SK-N-MC (cell line): ENCODE measurements around the gene ZCCHC7.

Experiments
- EZH2 ChIP-seq: fragments of 200-600 bp; sonication (generic); IDR thresholded peaks from one replicate; pipeline ENCODE4 v1.6.1; 2017; ENCODE audit warnings: antibody characterized with exemption
- FOXP2 ChIP-seq: optimal IDR thresholded peaks from 2 replicates; pipeline ENCODE3; 2011; ENCODE audit warnings: mild to moderate bottlenecking, moderate library complexity; ENCODE audit not compliant: insufficient read depth; ENCODE audit errors: extremely low read length, control extremely low read depth
- POLR2AphosphoS5 ChIP-seq: IDR thresholded peaks from 2 replicates; pipeline ENCODE4 v1.6.1; 2012; ENCODE audit warnings: mild to moderate bottlenecking, low read depth, low read length, borderline replicate concordance

DNA sequence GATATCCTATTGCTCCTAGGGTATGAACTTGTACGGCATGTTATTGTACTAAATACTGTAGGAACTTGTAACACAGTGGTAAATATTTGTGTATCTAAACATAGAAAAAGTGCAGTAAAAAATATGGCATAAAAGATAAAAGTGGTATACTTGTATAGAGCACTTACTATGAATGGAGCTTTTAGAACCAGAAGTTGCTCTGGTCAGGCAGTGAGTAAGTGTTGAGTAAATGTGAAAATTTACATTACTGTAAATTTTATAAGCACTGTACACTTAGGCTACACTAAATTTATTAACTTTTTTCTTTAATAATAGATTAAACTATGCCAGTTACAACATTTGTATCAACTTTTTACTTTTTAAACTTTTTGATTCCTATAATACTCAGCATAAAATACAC lies 109.1 kb downstream of the ZCCHC7 start:
- TF ChIP-seq FOXP2 (no peak), EZH2 (no peak), POLR2AphosphoS5 (no peak)
